HG03280 (cell line): ENCODE results near the gene ALG12.
"Not testable (repeated sequence)": the region's sequence is repeated elsewhere in the genome, so short reads cannot be mapped to it uniquely, and the experiment has no call there.

ENCODE experiments used
- ATAC-seq: cut with Tn5 transposase; IDR thresholded peaks from one replicate; pipeline ENCODE4 v1.9.1; 2021; ENCODE audit warnings: mild to moderate bottlenecking, moderate library complexity; ENCODE audit not compliant: unreplicated experiment

Gene ALG12

DNA sequence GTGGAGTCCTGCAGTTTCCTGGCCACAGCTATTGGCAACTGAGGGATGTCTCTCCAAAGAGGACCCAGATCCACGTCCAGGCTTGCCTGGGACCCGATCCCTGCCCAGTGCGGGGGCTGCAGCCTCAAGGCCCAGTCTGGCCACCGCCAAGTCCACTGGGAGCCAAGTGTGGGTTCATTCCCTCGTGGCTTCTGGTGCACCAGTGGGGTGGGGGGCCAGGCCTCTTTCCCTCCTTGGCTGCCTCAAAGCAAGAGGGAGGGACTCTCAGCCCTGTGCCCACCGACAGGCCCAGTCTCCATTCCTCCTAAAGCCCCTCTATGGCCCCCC is 29.0 kb upstream of the ALG12 start:
- no peak for ATAC-seq

DNA sequence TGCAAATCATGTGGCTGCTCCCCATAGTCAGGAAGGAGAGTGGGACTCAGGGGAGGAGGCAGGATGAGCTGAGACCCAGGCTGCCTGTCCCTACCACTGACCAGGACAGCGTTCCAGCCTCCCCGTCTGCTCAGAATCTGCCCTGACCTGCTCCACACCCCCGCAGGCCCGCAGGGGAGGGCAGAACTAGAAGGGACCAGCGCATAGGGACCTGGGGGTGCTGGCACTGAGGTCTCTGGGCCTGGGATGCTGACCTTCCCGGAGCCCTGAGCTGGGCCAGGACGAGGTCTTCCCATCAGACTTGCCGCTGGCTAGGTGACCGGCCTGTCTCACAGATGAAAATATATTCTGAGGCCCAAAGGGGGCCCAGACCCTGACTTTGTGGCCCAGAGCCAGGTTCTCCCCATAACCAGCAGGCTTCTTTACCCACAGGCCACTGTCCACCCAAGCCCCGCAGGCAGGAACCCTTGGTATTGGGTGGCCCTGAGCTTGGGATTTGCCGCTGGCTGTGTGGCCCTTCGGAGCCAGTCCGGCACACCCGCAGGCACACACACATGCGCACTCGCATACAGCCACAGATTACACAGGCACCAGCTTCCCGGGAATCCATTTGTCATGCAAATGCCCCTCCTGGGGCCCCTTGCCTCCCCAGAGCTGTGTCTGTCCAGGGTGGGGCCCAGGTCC is 28.5 kb upstream of the ALG12 start:
- no peak for ATAC-seq

DNA sequence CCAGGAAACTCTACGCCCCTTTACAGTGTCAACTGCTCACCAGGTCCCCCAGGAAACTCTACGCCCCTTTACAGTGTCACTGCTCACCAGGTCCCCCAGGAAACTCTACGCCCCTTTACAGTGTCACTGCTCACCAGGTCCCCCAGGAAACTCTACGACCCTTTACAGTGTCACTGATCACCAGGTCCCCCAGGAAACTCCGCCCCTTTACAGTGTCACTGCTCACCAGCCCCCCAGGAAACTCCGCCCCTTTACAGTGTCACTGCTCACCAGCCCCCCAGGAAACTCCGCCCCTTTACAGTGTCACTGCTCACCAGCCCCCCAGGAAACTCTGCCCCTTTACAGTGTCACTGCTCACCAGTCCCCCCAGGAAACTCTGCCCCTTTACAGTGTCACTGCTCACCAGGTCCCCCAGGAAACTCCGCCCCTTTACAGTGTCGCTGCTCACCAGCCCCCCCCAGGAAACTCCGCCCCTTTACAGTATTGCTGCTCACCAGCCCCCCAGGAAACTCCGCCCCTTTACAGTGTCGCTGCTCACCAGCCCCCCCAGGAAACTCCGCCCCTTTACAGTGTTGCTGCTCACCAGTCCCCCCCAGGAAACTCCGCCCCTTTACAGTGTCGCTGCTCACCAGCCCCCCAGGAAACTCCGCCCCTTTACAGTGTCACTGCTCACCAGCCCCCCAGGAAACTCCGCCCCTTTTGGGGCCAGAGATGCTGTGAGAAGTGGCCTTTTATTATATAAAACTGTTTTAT is 27.0 kb upstream of the ALG12 start:
- not testable (repeated sequence) for ATAC-seq

DNA sequence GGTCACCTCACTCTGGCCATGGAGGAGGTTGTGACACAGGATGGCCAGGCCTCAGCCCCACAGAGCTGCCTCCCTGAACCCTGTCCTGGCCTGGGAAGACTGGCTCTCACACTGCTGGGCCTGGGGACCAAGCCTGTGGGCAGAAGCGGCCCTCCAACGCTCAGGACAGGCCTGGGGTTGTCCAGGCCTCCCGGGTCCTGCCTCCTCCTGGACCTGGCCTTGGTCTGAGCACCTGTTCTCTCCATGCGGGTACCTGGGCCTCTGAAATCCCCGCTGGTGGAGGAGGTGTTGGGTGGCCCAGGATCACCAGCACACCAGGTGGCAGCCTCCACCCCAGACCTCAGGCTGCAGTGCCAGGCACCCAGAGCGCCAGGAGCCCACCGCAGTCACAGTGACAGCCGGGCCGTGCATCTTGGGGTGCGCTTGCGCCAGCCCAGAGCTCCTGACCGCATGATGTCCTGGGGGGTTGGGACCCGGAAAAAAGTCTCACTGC is 26.2 kb upstream of the ALG12 start:
- no peak for ATAC-seq

DNA sequence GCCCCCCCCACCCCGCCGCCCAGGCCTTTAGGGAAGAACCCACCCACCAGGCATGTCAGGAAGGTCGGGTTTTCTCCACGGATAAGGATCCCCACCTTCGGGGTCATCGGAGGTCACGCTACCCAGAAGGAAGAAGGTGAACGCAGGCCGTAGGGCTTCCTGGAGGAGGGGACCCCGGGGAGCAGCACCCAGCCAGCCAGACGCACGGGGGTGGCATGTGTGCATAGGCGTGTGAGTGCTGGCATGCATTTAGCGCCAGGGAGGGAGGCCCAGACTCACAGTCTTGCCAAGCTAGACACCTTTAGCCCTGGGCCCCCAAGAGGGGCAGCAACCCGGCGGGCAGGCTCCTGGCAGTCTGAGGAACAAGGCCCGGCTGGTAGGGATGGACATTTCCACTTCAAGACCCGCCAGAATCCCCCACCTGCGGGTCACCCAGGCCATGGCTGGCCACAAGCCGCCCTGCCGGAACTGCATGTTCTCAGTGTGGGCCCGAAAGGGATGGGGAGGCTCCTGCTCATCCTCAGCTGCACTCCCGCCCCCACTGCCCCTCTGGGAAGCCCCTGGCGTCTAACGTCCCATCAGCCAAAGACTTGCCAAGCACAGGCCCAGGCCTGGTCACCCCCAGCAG is 25.6 kb upstream of the ALG12 start:
- no peak for ATAC-seq

DNA sequence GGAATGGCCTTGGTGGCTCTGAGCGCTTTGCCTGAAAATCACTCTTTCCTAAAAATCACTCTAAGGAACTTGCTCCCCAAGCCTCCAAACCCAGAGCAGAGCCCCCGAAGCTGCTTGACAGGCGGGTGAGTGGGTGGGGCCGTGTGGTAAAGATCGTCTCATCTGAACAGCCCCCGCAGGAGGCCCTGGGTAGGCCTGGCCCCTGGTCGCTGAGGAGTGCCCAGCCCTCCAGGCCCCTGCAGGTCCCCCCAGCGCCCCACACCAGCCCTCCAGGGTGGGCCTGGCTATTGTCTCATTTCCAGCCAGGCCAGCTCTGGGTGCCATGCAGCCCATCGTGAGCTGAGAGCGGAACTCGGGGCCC is 25.1 kb upstream of the ALG12 start:
- no peak for ATAC-seq

DNA sequence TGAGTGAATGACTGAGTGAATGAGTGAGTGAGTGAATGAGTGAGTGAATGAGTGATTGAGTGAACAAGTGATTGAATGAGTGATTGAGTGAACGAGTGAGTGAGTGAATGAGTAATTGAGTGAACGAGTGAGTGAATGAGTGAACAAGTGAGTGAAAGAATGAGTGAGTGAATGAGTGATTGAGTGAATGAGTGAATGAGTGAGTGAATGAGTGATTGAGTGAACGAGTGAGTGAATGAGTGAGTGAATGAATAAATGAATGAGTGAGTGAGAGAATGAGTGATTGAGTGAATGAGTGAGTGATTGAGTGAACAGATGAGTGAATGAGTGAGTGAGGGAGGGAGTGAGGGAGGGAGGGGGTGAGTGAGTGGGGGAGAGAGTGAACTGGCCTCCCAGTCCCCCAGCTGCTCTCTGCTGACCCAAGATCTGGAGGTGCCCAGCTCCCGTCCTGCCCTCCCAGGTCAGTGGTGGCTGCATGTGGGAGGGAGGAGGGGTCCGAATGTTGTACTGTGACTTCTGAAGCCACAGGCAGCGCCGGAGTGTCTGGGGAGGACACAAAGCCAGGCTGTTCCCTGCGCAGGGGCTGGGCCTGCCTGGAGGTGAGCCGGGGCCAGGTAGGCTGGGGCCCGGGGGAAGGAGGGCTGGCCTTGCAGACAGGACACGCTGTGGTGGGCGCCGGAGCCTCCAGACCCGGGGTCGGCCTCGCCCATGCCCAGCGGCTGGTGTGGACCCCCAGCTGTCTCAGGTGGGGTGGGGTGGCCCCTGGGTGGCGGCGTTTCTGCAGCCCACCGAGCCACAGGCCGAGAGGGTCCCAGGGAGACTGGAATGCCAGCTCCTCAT is 24.5 kb upstream of the ALG12 start:
- no peak for ATAC-seq

DNA sequence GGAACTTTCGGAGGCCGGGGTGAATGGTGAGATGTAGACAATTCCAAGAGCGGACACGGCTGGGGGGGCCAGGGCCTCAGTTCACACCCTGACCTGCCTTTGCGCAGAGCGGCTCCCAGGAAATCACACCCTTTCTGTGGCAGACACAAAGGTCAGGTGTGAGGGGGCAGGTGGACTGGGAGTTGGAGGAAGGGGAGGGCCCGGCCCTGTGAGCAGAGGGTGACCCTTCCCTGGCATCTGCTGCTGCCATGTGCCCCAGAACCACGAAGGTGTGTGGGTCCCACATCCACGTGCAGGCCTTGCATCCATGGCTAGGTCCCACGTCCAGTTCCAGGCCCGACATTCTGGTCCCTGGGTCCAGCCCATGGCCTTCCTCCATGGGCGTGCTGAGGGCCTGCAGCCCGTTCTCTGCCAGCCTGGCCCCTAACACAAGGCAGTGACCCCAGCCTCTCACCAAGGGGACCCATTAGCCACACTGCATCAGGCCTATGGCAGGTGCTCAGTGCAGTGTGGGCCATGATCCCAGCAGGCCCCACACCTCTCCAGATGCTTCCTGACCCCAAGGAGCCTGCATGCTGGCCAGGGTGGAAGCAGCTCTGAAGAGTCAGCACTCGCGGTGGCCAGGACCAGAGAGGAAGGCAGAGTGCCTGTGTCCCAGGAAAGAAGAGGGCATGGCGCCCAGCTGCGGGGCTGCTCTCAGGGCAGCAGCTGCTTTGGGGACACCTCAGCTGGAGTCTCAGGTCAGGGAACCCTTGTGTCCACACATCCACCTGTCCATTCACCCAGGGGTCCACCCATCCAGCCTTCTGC is 23.5 kb upstream of the ALG12 start:
- no peak for ATAC-seq

DNA sequence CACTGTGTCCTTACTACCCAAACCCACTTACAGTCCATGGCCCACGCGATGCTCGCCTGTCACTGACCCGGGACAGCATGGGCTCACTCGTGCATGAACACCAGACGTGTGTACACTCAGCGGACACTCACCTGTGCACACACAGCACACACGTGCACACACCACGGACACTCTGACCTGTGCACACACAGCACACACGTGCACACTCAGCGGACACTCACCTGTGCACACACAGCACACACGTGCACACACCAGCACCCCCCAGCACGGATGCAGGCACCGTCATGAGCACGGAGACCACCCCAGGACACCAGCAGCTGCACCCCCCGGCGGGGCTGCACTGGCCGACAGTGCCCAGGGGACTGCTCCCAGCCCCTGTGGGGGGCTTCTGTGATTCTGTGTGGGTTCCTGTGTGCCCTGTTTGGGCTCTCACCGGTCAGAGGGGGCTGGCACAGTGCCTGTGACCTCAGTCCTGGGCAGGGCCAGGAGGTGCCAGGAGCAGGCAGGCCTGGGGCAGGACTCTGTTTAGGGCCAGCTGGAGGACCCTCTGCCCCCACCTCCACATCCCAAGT is 20.4 kb upstream of the ALG12 start:
- ATAC-seq: no peak

DNA sequence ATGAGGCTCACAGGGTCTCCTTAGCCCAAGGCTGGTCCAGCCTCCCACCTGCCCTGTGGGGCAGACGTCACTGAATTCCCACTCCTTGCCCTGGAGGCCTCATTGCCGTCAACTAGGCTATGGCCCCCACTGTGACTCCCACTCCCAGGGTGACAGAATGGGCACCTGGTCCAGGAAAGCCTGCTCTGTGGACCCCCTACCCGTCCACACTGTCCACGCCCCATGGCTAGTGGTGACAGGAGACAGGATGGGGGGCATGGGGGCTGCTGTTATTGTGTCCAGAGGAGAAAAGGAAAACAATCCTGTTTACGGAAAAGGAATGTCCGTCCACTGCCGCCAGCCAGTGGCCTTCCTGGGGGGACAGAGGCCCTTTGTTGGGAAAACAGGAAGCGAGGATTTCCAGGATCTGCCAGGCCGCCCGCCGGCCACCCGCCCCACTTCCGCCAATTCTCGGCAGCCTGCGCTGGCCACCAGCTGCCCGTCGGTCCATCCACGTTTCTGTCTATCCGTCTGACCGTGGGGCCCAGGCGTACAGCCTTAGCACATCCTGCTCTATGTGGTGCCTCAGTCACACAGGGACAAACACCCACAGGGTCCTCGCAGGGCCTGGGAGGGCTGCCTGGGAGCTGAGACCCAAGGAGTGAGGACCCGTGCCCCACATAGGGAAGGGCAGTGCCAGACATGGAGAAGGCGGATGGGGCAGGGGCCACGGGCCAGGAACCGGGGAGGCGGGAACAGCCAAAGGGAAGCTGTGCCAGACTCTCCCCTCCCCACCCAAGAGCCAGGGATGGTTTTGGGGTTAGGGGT is 19.7 kb upstream of the ALG12 start:
- ATAC-seq: no peak

DNA sequence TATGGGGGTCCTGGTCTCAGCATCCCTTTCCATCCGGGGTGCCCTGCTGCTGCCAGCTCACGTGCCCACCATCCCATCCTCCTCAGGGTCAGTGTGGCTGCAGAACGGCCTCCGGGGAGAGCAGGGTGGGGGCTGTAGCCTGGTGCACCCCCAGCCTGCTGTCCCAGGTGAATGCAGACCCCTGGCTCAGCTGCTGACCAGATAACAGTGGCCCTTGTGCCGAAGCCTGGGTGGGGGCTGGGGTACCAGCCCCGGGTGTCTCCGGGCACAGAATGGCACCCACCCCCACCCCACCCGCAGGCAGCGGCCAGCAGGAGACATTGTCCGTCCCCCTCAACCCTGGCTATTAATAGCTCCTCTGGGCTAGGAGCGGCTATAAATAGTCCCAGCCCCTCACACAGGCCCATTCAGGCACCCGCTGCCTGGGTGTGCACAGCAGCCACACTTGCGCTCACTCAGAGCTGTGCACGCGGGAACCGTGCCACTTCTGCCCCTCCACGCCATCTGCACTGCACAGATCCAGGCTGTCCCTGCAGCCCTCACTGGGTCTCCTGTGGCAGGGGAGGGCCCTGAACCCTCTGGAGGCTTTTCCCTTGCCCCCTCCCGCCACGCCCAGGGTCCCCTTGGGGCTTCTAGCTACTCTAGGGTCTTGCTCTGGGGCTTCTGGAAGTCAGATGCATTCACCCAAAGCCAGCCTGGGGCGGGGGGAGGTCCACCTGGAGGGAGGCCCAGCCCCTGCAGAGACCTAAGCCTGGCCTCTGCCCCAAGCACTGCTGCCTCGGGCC is 18.9 kb upstream of the ALG12 start:
- no peak for ATAC-seq

DNA sequence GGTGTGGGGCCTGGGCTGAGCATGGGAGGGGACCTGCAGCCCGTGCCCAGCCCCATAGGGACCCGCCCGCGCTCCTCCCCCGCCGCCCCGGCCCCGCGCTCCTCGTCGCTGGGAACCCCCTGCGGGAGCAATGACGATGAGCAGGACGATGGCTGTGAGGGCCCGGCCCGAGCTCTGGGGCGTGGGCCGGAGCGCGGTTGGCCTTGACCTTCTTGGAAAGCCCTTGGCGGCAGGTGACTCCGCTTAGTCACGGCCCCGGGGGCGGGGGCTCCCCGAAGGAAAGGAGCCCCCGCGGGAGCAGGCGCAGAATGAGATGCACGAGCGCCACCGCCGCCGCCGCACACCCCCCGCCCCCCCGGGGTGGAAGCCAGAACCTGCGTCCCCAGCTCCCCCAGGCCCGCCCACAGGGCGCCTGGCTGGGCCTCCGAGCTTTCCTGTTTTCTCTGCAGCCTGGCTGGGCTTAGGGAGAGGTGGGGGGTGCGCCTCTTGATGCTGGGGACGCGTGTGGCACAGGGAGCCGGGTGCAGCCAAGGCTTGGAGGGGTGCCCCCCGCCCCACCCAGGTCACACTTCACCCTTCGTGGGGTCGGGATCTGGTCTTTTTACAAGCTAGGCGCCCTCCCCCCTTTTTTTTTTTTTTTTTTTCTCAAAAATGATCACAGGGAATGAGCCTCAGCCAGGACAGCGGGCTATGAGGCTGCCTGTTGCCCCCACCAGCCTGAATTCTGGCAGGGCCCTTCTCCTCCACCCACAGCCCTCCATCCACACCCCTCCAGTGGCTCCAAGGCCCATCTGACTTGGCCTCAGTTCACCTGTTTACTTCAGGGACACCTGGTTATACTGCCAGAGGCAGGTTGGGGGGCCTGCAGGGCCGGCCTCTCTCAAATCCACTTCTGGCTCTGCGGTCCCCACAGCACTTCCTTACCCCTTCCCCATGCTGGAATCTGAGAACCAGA is 18.1 kb upstream of the ALG12 start:
- peak; percentile 72 for ATAC-seq

DNA sequence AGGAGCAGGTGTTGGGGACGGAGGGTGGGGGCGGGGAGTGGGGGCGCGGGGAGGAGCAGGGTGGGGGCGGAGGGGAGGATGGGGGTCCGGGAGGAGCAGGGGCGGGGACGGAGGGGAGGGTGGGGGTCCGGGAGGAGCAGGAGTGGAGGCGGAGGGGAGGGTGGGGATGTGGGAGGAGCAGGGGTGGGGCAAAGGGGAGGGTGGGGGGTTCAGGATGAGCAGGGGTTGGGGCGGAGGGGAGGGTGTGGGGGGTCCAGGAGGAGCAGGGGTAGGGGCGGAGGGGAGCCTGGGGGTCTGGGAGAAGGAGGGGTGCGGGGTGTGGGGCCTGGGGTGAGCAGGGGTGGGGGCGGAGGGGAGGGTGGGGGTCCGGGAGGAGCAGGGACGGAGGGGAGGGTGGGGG is 17.3 kb upstream of the ALG12 start:
- ATAC-seq: no peak

DNA sequence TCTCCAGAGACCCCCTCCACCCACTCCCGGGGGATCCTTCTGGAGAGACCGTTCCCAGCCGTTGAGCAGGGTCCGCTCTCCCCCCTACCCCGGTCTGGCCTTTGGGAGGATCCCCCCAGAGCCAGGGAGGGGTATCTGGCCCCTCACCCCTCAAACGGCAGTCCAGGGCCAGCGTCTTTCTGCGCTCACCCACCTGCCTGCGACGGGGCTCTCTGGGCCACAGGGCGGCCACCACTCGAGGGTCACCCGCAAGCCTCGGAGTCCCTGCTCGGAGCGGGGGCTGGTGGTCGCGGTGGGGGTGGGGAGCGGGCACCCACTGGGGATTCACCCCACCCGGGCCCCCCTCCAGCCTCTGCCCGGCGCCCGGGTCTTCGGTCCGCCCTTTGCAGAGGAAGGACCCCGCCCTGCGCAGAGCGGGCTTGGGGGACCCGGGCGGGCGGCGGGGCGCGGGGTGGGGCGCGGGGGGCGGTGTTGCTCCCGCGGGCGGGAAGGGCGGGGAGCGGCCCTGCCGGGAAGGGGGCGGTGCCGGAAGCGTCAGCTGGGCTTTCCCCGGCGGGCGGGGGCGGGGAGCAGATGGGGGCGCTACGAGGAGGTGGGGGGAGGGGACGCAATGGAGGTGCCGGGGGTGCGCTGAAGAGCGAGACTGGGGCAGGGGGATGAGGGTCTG is 16.8 kb upstream of the ALG12 start:
- ATAC-seq: no peak

DNA sequence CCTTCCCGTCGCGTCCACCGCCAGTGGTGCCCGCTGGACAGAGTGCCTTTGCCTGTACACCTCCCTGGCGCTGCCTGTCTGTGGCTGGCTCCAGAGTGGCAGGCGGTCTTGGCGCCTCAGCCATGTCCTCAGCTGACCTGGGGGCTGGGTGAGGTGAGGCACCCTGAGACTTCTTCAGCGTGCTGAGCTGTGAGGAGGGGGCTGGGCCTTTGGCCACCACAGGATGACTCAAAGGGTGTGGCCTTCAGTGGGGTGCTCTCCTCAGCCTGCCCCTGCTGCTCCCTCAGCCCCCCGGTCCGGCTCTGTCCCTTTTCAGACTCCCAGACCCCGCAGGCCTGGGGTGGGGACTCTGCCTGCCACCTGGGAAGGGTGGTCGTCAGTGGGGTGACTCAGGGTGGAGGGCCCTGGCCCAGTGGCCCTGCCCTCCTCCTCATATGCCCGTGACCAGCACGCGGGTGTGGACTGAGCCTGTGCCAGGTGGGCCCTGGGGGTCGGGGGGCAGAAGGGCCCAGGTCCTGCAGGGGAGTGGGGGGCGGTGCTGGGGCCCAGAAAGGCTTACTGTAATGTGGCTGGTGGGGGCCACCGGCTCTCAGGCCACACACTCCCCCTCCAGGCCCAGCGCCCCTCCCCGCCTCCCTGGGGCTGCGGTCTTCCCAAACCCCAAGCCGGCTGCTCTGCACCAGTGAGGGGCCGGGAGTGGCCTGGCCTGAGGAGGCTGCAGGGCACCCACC is 16.1 kb upstream of the ALG12 start:
- ATAC-seq: no peak
